ENCODE results near the gene TSPAN1.

TSPAN1 gene

DNA sequence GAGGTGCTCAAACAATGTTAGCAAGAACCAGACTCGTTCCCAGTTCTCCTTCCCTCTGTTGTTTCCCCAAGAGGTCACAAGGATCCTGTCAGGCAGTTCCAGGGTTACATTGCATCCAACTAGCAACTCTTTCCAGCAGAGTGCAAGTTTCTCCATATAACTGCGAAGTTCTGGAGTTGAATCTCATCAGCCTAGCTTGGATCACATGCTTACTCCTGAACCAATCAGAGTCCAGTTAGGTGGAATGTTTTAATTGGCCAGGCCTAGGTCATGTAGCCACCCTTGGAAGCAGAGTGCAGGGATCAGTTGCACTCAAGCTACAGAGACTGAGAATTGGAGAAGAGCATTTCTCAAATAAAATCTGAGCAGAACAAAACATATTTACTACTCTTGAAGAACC lies 26.6 kb upstream of the TSPAN1 start:
- TF ChIP-seq POLR2A (IDR thresholded peaks at IDR 0.05; ENCODE audit: low read length): no peak
- no peak for TF ChIP-seq GATA1 (IDR thresholded peaks at IDR 0.05; ENCODE audit: low read depth, low read length)
- no peak for DNase-seq

- TF ChIP-seq GATA1 (IDR thresholded peaks at IDR 0.05; ENCODE audit: low read depth, low read length) (no peak), POLR2A (IDR thresholded peaks at IDR 0.05; ENCODE audit: low read length) (no peak)
- DNase-seq: no peak
These were observed 24.8 kb upstream of the TSPAN1 start for GRCh38 chr1:46150085-46150484.

DNA sequence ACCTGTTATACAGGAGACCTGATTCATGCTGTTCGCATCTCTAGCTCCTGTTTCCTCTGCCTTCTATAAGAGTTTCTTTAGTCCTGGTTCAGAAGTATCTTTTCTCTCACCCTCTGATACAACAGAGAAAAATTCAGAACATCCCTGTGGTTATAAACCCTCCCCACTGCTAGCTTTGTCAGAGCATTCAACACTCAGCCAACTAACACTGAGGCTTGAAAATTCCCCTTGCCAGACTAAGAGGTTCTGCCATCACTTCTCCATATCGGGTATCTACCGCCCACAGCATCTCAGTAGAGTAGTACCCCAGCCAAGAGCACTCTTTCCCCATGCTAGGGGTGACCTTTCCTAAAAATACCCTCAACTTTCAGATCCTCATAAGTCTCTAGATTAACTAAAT lies 22.9 kb upstream of the TSPAN1 start:
- TF ChIP-seq POLR2A (IDR thresholded peaks at IDR 0.05; ENCODE audit: low read length) (no peak), GATA1 (IDR thresholded peaks at IDR 0.05; ENCODE audit: low read depth, low read length) (no peak)
- DNase-seq: no peak

DNA sequence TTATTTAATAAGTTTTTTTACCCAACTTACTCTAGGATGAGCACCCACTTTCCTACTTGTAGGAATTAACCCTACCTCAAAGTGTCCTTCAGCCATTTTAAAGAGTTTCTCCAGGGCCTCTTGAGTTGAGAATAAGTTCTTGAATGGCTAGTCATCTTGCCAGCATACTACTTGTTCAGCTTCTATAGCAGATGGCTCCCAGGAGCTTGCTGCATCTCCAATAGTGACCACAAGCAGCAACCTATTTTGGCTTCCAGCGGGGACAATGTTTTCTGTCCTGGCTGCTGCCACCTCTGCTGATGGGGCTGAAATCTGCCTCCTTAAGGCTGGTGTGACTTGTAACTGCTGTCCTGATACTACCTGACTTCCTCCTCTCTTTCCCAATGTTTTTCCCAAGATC lies 21.7 kb upstream of the TSPAN1 start:
- no peak for DNase-seq
- TF ChIP-seq POLR2A (IDR thresholded peaks at IDR 0.05; ENCODE audit: low read length) (no peak), GATA1 (IDR thresholded peaks at IDR 0.05; ENCODE audit: low read depth, low read length) (no peak)

- DNase-seq: no peak
- no peak for TF ChIP-seq POLR2A (IDR thresholded peaks at IDR 0.05; ENCODE audit: low read length)
- TF ChIP-seq GATA1 (IDR thresholded peaks at IDR 0.05; ENCODE audit: low read depth, low read length): no peak
These were observed 21.2 kb upstream of the TSPAN1 start for GRCh38 chr1:46153732-46154131.

GRCh38 chr1:46157916-46158311 lies 17.0 kb upstream of the TSPAN1 start:
- TF ChIP-seq POLR2A (IDR thresholded peaks at IDR 0.05; ENCODE audit: low read length) (no peak), GATA1 (IDR thresholded peaks at IDR 0.05; ENCODE audit: low read depth, low read length) (no peak)
- DNase-seq: no peak

- peak; percentile 74 to 91 for DNase-seq
- TF ChIP-seq POLR2A (IDR thresholded peaks at IDR 0.05; ENCODE audit: low read length) (no peak), GATA1 (IDR thresholded peaks at IDR 0.05; ENCODE audit: low read depth, low read length) (no peak)
These were observed 16.3 kb upstream of the TSPAN1 start for GRCh38 chr1:46158312-46159281.

GRCh38 chr1:46159516-46159915 lies 15.4 kb upstream of the TSPAN1 start:
- no peak for TF ChIP-seq GATA1 (IDR thresholded peaks at IDR 0.05; ENCODE audit: low read depth, low read length)
- no peak for TF ChIP-seq POLR2A (IDR thresholded peaks at IDR 0.05; ENCODE audit: low read length)
- peak in 1 of 2 experiments; percentile 58 for DNase-seq

DNA sequence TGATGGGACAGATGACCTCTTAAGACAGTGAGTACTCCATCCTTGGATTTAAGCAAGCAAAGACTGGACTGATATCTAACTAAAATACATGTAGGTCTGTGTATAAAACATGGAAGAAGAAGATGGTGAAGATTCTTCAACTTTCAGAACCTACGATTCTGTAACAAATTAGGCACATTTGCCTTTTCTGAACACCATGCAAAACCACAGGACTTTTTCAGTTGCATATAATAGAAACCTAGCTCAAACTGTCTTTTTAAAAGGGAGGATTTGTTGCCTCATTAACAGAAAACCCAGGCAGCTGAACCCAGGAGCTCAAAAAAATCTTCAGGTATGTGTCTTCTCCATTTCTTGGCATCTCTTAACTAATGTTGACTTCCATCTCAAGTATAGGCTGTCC lies 14.7 kb upstream of the TSPAN1 start:
- DNase-seq: no peak
- no peak for TF ChIP-seq GATA1 (IDR thresholded peaks at IDR 0.05; ENCODE audit: low read depth, low read length)
- TF ChIP-seq POLR2A (IDR thresholded peaks at IDR 0.05; ENCODE audit: low read length): no peak

DNA sequence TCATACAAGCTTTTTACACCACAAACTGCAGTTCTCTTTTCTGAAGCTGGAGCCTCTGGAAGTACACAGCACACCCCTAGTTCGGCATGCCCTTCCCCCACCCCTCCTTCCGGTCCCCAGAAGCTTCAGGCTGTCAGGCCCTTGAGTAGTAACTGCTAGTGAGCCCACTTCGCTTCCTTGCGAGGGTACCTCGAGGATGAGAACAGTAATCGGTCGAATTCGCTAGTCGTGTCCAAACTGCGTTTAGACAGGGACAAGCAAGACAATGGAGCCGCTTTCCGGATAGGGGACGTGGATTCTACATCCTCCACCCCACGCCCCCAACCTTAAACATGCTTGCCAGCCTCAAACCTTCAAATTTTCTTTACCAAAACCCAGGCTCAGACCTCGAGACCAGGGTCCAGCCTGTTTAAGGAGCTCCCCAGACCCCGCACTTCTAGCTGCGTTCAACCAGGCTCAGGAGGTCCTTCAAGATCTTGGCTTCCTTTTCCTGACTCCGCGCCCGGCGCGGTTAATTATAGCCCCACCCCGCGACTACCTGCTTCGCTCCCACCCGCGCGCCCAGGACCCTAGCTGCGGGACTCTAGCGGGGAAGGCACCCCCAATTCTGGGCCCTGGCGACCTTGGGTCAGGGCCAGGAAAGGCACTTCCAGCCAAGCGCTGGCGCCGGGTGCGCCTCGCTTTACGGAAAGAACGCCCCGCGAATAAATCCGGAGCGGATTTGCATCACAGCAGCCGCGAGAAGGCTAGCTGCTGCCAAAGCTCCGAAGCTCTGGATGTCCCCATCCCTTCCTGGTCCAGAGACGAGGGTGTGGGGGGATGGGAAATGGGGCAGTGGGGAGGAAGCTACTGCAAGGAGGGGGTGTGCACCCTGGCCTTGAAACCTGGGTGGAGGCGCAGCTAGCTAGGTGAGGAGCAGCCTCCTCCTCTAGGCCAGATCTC lies 8.1 kb upstream of the TSPAN1 start:
- no peak for DNase-seq
- TF ChIP-seq POLR2A (IDR thresholded peaks at IDR 0.05; ENCODE audit: low read length) (no peak), GATA1 (IDR thresholded peaks at IDR 0.05; ENCODE audit: low read depth, low read length) (no peak)

DNA sequence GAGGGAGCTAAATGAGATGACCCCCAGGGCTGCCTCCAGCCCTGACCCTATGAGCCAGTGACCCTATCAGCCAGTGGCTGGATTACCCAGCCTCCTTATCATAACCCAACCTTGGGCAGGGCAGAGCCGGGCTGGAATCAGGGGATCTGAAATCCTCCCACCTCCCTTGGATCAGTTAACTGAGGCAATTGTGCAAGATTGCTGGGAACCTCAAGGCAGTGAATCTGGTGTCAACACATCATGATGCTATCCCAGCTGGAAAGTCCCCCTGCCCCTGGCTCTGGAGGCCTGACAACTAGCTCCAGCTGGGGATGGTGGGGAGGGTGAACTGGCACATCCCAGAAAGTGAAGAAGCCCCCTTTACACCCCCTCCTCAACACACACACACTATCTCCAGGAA lies 6.4 kb upstream of the TSPAN1 start:
- DNase-seq: no peak
- TF ChIP-seq POLR2A (IDR thresholded peaks at IDR 0.05; ENCODE audit: low read length): no peak
- TF ChIP-seq GATA1 (IDR thresholded peaks at IDR 0.05; ENCODE audit: low read depth, low read length): no peak

DNA sequence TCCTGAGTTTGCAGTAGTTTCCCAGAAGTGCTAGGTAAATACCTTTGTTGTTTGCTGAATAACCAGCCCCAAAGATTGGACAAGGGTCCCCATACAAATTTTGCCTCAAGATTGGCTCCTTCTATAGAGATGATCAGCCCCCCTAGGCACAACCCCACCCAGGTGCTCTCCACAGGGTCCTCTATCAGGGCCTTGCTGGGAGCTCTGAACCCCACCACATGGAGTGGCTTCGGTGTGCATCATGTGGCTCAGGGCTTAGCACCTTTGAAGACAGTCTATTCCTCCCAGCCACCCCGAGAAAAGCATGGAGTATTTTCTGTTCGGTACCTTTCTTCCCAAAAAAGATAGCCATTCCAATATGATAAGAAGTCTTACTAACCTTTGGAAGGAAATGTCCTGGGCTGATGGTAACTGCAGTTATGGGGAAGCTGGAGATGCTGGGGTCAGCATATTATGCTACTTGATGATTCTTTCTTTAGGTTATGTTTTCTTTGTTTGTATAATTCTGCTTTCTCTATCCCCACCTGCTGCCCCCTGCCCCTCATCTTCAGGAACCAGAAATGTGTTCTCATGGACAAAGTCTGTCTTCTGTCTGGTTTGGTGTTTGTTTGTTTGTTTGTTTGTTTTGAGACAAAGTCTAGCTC lies 5.0 kb upstream of the TSPAN1 start:
- no peak for DNase-seq
- TF ChIP-seq GATA1 (IDR thresholded peaks at IDR 0.05; ENCODE audit: low read depth, low read length) (no peak), POLR2A (IDR thresholded peaks at IDR 0.05; ENCODE audit: low read length) (no peak)

DNA sequence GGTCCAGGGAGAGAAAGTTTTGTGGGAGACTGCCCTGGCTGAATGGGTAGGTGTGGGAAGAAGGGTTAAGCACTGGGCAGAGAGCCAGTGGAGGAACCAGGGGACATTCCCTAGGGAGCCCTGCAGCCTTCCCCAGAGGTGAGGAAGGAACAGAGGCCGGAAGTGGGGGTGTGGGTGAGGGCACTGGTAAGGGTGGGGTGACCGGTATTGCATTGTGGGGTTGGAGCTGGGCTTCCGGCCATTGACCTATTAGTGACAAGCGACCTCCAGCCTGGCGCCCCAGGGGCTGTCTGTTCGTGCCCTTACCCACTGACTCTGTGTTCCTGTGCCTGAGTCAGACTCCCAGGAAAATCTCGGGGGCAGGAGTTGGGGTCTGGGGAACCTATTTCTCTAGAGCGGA lies 3.5 kb upstream of the TSPAN1 start:
- TF ChIP-seq GATA1 (IDR thresholded peaks at IDR 0.05; ENCODE audit: low read depth, low read length) (no peak), POLR2A (IDR thresholded peaks at IDR 0.05; ENCODE audit: low read length) (no peak)
- DNase-seq: no peak

- no peak for DNase-seq
- TF ChIP-seq GATA1 (IDR thresholded peaks at IDR 0.05; ENCODE audit: low read depth, low read length) (no peak), POLR2A (IDR thresholded peaks at IDR 0.05; ENCODE audit: low read length) (no peak)
These were observed 3.0 kb upstream of the TSPAN1 start for GRCh38 chr1:46171871-46172270.

All from erythroblast (primary cell).